HepG2 (cell line): ENCODE data around the gene ARMC5. TPM values are rescaled to one million over a fixed set of nuclear protein-coding genes. Genes with fewer than 3 reads are reported as not detected.

Source experiments
- CBX1 ChIP-seq: IDR thresholded peaks from one replicate; pipeline ENCODE4 v1.6.1; 2016; ENCODE audit warnings: antibody characterized with exemption, low read depth
- HINFP ChIP-seq: sonication (generic); formaldehyde crosslinking; IDR thresholded peaks from 2 replicates; pipeline ENCODE4 v1.4.0; 2020; ENCODE audit warnings: low read depth, mild to moderate bottlenecking, missing genetic modification reagents
- KDM5A ChIP-seq: fragments of 200-600 bp; sonication (generic); IDR thresholded peaks from 2 replicates; pipeline ENCODE4 v1.7.0; 2018; ENCODE audit warnings: antibody characterized with exemption, mild to moderate bottlenecking, low read length, borderline replicate concordance
- LRRFIP1 ChIP-seq: sonication (generic); formaldehyde crosslinking; conservative IDR thresholded peaks from 2 replicates; pipeline ENCODE4 v1.4.0; 2020; ENCODE audit warnings: missing genetic modification reagents
- MYC ChIP-seq: sonication (generic); formaldehyde crosslinking; IDR thresholded peaks from 2 replicates; pipeline ENCODE4 v1.9.0; 2021; ENCODE audit warnings: missing genetic modification reagents, borderline replicate concordance
- NFYB ChIP-seq: sonication (generic); formaldehyde crosslinking; IDR thresholded peaks from 2 replicates; pipeline ENCODE4 v1.4.0; 2020; ENCODE audit warnings: missing genetic modification reagents
- NR0B2 ChIP-seq: sonication (generic); formaldehyde crosslinking; IDR thresholded peaks from 2 replicates; pipeline ENCODE4 v1.4.0; 2020; ENCODE audit warnings: mild to moderate bottlenecking, missing genetic modification reagents
- RXRB ChIP-seq: IDR thresholded peaks from 2 replicates; pipeline ENCODE4 v1.6.1; 2016; ENCODE audit warnings: borderline replicate concordance, missing genetic modification reagents, missing compliant biosample characterization
- TOE1 ChIP-seq: sonication (generic); formaldehyde crosslinking; IDR thresholded peaks from 2 replicates; pipeline ENCODE4 v1.4.0; 2020; ENCODE audit warnings: mild to moderate bottlenecking, missing genetic modification reagents
- ZNF512 ChIP-seq: sonication (generic); formaldehyde crosslinking; IDR thresholded peaks from 2 replicates; pipeline ENCODE4 v1.4.0; 2020; ENCODE audit warnings: mild to moderate bottlenecking, missing genetic modification reagents
- ZNF512B ChIP-seq: sonication (generic); formaldehyde crosslinking; IDR thresholded peaks from 2 replicates; pipeline ENCODE4 v1.5.1; 2020; ENCODE audit warnings: missing genetic modification reagents, mild to moderate bottlenecking, borderline replicate concordance
- ZNF577 ChIP-seq: sonication (generic); formaldehyde crosslinking; IDR thresholded peaks from 2 replicates; pipeline ENCODE4 v1.4.0; 2020; ENCODE audit warnings: mild to moderate bottlenecking, low read depth, missing genetic modification reagents, borderline replicate concordance
- ZNF749 ChIP-seq: sonication (generic); formaldehyde crosslinking; IDR thresholded peaks from 2 replicates; pipeline ENCODE4 v1.8.0; 2022; ENCODE audit warnings: mild to moderate bottlenecking, missing genetic modification reagents, moderate library complexity, borderline replicate concordance
- ZNF770 ChIP-seq: sonication (generic); formaldehyde crosslinking; IDR thresholded peaks from 2 replicates; pipeline ENCODE4 v1.5.0; 2020; ENCODE audit warnings: mild to moderate bottlenecking, missing genetic modification reagents
- ZNF780A ChIP-seq: sonication (generic); formaldehyde crosslinking; IDR thresholded peaks from 2 replicates; pipeline ENCODE4 v1.8.0; 2022; ENCODE audit warnings: mild to moderate bottlenecking, missing genetic modification reagents, moderate library complexity
- polyA plus RNA-seq, 8 experiments: library from polyadenylated mRNA; depleted of rRNA in 3 of 8; stranded (reverse) in 7 of 8; unstranded in 1 of 8; fragments of >200 nt; fragmentation: Illumina TruSeq in 4 of 8; extraction: Trizol in 4 of 8; gene quantifications; 2 replicates each; pipeline versions ENCODE4 v1.2.1 to v1.2.3, GENCODE V29; 2011 to 2016; ENCODE audit warnings: low read depth in 4 of 8, missing spikeins in 1 of 8, mixed read lengths in 1 of 8; ENCODE audit not compliant: insufficient read depth in 1 of 8
- total RNA-seq, 5 experiments: library from RNA; depleted of rRNA; stranded (reverse); fragments of >200 nt; fragmentation: Illumina TruSeq; extraction: Trizol; gene quantifications; 2 replicates each; pipeline ENCODE4 v1.2.3, GENCODE V29; 2016; ENCODE audit warnings: low read depth in 1 of 5

ARMC5 gene
- total and polyA plus RNA-seq, 2 of the 13 experiments (the other 11 are each of a cell fraction or from before 2014, with no cell fraction given) = 10.8 to 22.3 TPM

GRCh38 chr16:31453255-31454204 is 5.8 kb upstream of the ARMC5 start (continued):
- no peak for TF ChIP-seq ZNF512 (CRISPR knock-in tag)
- no peak for TF ChIP-seq NR0B2 (CRISPR knock-in tag)
- TF ChIP-seq TOE1 (CRISPR knock-in tag) = 0 out of 2 replicates have a peak, but pooled peaks have one; percentile 37
- peak; percentile 49; the same call in 1 of the 2 replicates for TF ChIP-seq ZNF780A (CRISPR knock-in tag)
- TF ChIP-seq HINFP (CRISPR knock-in tag) = no peak
- peak; percentile 44; the same call in 1 of the 2 replicates for TF ChIP-seq RXRB (CRISPR knock-in tag)
- no peak for TF ChIP-seq LRRFIP1 (CRISPR knock-in tag)
- peak; percentile 48 for TF ChIP-seq CBX1
- TF ChIP-seq ZNF577 = no peak
- no peak for TF ChIP-seq NFYB (CRISPR knock-in tag)
- peak; percentile 72; the same call in 1 of the 2 replicates for TF ChIP-seq ZNF749 (CRISPR knock-in tag)
- no peak for TF ChIP-seq ZNF512B (CRISPR knock-in tag)
- peak; percentile 97 for TF ChIP-seq ZNF770 (CRISPR knock-in tag)
- TF ChIP-seq MYC (CRISPR knock-in tag) = no peak; the same call in 1 of the 2 replicates
- no peak for TF ChIP-seq KDM5A
